IMR-90 (cell line): Measurements from ENCODE around the gene FBN3.

Experiments used
- BHLHE40 ChIP-seq: fragments of 150-350 bp; IDR thresholded peaks from 2 replicates; pipeline ENCODE4 v1.6.1; 2016; ENCODE audit warnings: mild to moderate bottlenecking, low read depth, low read length
- CEBPB ChIP-seq: IDR thresholded peaks from 2 replicates; pipeline ENCODE4 v1.6.1; 2012; ENCODE audit warnings: low read depth, low read length, improper control_type of control experiment
- CHD1 ChIP-seq: IDR thresholded peaks from 2 replicates; pipeline ENCODE4 v1.6.1; 2012; ENCODE audit warnings: low read depth, low read length, improper control_type of control experiment
- FOS ChIP-seq: fragments of 150-350 bp; IDR thresholded peaks from 2 replicates; pipeline ENCODE4 v1.6.1; 2016; ENCODE audit warnings: low read depth, low read length
- MAFK ChIP-seq: IDR thresholded peaks from 2 replicates; pipeline ENCODE4 v1.6.1; 2012; ENCODE audit warnings: low read depth, low read length, improper control_type of control experiment
- MAZ ChIP-seq: IDR thresholded peaks from 2 replicates; pipeline ENCODE4 v1.6.1; 2012; ENCODE audit warnings: low read depth, mild to moderate bottlenecking, low read length, improper control_type of control experiment, moderate library complexity, borderline replicate concordance
- MXI1 ChIP-seq: IDR thresholded peaks from 2 replicates; pipeline ENCODE4 v1.6.1; 2012; ENCODE audit warnings: low read depth, mild to moderate bottlenecking, low read length, moderate library complexity, borderline replicate concordance
- POLR2A ChIP-seq: IDR thresholded peaks from 2 replicates; pipeline ENCODE4 v1.6.1; 2012; ENCODE audit warnings: mild to moderate bottlenecking, low read depth, low read length
- RAD21 ChIP-seq: IDR thresholded peaks from 2 replicates; pipeline ENCODE4 v1.6.1; 2012; ENCODE audit warnings: low read length, improper control_type of control experiment
- SMC3 ChIP-seq: fragments of 150-350 bp; IDR thresholded peaks from 2 replicates; pipeline ENCODE4 v1.6.1; 2016; ENCODE audit warnings: low read depth, mild to moderate bottlenecking, antibody characterized with exemption, low read length, moderate library complexity
- TF ChIP-seq, protein P1 (sequence below): conservative IDR thresholded peaks from 2 replicates; pipeline ENCODE4 v1.5.1; 2012; ENCODE audit warnings: mild to moderate bottlenecking, low read depth, low read length, improper control_type of control experiment
- TF ChIP-seq, protein P2 (sequence below): fragments of 150-350 bp; IDR thresholded peaks from 2 replicates; pipeline ENCODE4 v1.6.1; 2017; ENCODE audit warnings: mild to moderate bottlenecking, antibody characterized with exemption, low read length, low read depth
- TF ChIP-seq, protein P3 (sequence below): fragments of 150-350 bp; IDR thresholded peaks from 2 replicates; pipeline ENCODE4 v1.6.1; 2016; ENCODE audit warnings: low read depth, mild to moderate bottlenecking, low read length, moderate library complexity, borderline replicate concordance

GRCh38 chr19:8129061-8129618 is 20.3 kb downstream of the FBN3 start:
- TF ChIP-seq MAZ (no peak), CHD1 (no peak), POLR2A (no peak), CEBPB (no peak), BHLHE40 (no peak), MXI1 (no peak), RAD21 (no peak), MAFK (no peak), FOS (no peak), SMC3 (no peak)
- TF ChIP-seq, protein P1, sequence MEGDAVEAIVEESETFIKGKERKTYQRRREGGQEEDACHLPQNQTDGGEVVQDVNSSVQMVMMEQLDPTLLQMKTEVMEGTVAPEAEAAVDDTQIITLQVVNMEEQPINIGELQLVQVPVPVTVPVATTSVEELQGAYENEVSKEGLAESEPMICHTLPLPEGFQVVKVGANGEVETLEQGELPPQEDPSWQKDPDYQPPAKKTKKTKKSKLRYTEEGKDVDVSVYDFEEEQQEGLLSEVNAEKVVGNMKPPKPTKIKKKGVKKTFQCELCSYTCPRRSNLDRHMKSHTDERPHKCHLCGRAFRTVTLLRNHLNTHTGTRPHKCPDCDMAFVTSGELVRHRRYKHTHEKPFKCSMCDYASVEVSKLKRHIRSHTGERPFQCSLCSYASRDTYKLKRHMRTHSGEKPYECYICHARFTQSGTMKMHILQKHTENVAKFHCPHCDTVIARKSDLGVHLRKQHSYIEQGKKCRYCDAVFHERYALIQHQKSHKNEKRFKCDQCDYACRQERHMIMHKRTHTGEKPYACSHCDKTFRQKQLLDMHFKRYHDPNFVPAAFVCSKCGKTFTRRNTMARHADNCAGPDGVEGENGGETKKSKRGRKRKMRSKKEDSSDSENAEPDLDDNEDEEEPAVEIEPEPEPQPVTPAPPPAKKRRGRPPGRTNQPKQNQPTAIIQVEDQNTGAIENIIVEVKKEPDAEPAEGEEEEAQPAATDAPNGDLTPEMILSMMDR: no peak
- TF ChIP-seq, protein P2, sequence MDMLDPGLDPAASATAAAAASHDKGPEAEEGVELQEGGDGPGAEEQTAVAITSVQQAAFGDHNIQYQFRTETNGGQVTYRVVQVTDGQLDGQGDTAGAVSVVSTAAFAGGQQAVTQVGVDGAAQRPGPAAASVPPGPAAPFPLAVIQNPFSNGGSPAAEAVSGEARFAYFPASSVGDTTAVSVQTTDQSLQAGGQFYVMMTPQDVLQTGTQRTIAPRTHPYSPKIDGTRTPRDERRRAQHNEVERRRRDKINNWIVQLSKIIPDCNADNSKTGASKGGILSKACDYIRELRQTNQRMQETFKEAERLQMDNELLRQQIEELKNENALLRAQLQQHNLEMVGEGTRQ: no peak
- TF ChIP-seq, protein P3, sequence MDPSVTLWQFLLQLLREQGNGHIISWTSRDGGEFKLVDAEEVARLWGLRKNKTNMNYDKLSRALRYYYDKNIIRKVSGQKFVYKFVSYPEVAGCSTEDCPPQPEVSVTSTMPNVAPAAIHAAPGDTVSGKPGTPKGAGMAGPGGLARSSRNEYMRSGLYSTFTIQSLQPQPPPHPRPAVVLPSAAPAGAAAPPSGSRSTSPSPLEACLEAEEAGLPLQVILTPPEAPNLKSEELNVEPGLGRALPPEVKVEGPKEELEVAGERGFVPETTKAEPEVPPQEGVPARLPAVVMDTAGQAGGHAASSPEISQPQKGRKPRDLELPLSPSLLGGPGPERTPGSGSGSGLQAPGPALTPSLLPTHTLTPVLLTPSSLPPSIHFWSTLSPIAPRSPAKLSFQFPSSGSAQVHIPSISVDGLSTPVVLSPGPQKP: no peak
